GM20431 (cell line): ENCODE measurements around the gene GOLGA1.
"Not testable (repeated sequence)": the region's sequence is repeated elsewhere in the genome, so short reads cannot be mapped to it uniquely, and the experiment has no call there.

Experiments
- in situ Hi-C: fragments of 300-500 bp; cut with MseI, MboI; formaldehyde crosslinking; loops from one replicate; pipeline ENCODE4 v1.15.0; 2020; ENCODE audit warnings: low sequenced_read_pairs; ENCODE audit not compliant: unreplicated experiment

GOLGA1 gene

DNA sequence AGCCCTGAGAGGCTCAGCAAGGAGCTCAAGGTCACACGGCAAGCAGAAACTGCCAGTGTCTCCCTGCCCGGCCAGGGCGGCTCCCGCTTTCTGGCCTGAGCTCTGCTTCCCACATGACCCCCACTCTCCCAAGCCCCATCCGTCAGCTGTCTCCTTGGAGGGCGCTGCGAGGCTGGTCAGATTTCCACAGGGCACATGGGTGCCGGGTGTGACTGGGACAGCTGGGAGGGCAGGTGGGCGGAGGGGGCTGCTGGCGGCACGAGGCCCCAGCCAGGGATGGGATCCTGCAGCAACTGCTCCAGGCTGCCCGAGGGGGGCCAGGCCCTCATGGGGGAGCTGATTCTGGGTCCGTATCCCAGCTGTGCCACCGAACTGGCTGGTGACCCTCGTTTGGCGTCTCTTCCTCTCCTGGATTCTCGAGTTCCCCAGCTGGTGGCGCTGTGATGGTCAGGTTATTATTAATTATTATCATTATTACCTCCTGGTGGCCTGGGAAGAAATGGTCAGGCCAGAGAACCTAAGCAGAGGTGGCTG is 100.5 kb downstream of the GOLGA1 start:
- in situ Hi-C loops: no loop called here

DNA sequence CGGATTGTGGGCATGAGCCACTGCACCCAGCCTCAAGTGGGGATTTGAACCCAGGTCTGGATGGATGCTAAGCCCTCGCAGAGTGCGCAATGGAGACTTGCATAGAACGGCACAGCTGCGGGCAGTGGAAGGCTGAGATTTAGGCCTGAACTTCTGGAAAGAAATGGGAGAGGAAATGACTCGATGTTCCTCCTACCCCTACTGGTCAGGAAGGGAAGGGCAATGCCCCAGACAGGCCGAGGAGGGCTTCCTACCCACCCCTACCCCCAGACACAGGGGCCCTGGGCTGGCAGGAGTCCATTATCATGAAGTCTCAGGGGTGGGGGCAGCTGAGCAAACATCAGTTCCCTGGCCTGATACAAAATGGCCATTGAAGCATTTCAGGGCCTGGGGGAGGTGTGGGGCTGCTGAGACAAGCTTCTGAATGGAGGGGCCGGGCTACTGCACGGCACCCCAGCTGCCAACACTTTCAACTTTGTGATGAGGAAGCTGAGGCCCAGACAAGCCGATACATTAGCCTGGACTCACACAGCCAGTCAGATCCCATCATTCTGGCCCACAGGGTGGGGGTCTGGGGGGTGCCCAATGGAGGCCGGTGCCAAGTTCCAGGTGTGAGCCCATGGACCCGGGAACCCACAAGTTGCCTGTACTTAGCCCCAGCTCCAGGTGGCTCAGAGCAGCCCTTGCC is 101.1 kb downstream of the GOLGA1 start:
- in situ Hi-C loops: no loop called here

DNA sequence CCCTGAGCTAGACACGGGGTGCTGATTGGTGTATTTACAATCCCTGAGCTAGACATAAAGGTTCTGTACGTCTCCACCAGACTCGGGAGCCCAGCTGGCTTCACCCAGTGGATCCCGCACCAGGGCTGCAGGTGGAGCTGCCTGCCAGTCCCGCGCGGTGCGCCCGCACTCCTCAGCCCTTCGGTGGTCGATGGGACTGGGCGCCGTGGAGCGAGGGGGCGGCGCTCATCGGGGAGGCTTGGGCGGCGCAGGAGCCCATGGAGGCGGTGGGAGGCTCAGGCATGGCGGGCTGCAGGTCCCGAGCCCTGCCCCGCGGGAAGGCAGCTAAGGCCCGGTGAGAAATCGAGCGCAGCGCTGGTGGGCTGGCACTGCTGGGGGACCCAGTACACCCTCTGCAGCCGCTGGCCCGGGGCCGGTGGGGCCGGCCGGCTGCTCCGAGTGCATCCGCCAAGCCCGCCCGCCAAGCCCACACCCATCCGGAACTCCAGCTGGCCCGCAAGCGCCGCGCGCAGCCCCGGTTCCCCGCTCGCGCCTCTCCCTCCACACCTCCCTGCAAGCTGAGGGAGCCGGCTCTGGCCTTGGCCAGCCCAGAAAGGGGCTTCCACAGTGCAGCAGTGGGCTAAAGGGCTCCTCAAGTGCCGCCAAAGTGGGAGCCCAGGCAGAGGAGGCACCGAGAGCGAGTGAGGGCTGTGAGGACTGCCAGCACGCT is 102.2 kb downstream of the GOLGA1 start:
- in situ Hi-C loops: not testable (repeated sequence)

DNA sequence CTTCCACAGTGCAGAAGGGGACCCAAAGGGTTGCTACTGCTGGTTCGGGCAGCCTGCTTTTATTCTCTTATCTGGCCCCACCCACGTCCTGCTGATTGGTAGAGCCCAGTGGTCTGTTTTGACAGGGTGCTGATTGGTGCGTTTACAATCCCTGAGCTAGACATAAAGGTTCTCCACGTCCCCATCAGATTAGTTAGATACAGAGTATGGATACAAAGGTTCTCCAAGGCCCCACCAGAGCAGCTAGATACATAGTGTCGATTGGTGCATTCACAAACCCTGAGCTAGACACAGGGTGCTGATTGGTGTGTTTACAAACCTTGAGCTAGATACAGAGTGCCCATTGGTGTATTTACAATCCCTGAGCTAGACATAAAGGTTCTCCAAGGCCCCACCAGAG is 102.8 kb downstream of the GOLGA1 start:
- in situ Hi-C loops: not testable (repeated sequence)

DNA sequence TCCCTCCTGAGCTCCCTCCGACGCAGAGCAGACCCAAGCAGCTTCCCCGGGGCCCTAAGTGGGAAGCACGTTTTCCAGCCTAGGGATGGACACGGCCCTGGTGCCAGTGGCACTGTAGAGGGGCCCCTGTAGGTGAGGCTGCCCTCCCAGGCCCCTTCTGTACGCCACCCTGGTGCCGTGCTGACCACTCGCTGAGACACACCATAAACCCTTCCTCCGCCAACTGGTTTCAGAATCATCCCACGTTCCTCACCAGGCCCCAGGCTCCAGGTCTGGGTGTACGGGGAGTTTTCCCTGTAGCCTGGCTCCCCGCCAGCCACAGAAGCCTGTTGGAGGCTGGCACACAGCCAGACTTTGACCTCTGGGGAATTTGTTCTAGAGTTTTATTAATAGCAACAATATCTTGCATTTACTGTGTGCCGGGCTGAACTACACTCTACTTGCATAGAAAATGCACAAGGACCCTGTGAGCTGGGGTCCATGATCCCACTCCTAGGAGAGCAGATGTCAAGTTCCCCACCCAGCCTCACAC is 105.8 kb downstream of the GOLGA1 start:
- in situ Hi-C loops: no loop called here

DNA sequence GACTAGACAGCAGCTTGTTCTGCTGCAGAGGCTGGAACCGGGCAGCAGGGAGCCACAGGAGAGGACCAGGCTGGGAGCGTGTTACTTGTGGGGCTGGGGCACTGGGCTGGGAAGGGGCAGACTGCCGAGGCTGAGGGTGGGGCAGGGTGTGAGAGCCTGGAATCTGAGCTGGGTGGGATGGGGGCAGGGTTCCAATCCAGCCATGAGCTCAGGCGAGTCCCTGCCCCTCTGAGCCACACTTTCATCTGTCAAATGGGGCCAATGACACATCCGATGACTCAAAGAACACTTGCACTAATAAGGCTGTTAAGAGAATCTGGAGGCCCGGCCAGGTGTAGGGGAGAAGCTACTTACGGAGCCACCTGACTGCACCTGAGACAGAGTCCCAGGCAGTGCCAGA is 106.3 kb downstream of the GOLGA1 start:
- in situ Hi-C loops: no loop called here

DNA sequence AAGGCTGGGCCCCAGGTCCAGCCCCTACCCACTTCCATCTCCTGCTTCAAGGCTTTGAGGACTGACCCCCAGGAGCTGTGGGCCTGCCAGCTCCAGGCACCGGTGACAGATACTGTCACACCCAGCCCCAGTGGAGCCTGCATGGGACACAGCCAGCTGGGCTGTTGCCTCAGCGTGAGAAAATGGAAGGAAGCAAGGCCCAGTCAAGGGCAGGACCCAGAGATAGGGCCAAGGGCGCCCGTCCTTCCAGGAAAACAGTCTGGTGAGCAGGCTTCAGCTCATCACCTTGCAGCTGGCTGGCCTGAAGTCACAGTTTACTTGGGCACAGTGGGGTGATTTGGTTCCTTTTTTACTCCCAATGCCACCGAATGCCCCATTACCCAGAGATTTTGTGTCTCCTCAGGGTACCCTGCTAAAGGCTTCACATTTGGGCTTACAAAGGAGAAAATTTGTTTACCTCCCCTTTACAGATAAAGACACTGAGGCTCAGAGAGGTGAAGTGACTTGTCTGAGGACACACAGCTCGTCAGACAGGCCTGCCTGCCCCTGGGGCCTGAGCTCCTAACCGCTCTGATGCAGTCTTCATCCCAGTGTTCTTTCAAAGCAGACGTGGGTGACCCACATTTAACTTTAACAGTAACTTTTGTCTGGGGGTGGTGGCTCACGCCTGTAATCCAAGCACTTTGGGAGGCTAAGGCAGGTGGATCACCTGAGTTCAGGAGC is 109.1 kb downstream of the GOLGA1 start:
- in situ Hi-C loops: no loop called here

DNA sequence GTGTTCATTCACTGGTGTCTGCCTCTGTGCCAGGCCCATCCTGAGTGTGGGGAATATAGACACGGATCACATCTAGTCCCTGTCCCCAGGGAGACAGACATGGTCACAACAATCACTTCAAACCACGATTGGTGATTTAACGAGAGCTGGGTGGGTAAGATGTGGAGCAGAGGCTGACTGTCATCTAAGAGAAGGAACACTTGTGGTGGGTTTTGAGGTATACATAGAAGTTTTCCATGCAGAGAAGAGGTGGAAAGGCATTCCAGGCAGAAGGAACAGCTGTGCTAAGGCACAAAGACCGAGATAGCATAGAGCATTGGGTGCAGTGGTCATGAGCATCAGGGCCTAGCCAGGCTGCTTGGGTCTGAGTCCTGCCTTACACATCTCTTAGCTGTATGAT is 110.3 kb downstream of the GOLGA1 start:
- in situ Hi-C loops: no loop called here

DNA sequence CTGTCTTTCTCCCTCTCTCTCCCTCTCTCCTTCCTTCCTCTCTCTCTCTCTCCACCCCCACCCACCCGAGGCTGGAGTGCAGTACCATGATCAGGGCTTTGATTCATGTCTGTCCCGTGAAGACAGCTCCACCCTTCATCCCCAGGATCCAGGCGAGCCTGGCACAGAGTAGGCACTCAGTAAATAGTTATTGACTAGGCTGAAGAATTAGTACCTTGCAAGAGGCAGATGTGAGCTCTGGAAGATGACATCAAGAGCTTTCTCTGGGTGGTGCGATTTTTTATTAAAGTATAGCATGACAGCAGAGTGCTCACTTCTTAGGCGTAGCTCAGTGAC is 111.6 kb downstream of the GOLGA1 start:
- in situ Hi-C loops: no loop called here

DNA sequence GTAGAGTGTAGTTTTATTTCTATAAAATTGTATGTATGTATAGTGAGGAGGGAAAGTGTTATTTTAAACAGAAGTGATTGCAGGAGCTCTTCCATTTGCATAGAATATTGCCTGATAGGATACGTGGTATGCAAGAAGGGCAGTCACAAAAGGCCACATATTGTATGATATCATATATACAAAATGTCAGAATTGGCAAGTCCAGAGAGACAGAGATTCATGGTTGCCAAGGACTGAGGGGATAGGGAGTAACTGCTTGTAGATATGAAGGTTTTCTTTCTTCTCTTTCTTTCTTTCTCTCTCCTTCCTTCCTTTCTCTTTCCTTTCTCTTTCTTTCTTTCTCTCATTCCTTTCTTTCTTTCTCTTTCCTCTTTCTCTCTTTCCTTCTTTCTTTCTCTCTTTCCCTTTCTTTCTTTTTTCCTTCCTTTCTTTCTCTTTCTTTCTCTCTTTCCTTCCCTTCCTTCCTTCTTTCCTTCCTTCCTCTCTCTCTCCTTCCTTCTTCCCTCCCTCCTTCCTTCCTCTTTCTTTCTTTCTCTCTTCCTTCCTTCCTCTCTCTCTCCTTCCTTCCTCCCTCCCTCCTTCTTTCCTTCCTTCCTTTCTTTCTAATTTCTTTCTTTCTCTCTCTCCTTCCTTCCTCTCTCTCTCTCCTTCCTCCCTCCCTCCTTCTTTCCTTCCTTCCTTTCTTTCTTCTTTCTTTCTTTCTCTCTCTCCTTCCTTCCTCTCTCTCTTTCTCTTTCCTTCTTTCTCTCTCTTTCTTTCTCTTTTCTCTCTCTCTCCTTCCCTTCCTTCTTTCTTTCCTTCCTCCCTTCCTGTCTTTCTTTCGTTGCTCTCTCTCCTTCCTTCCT is 112.2 kb downstream of the GOLGA1 start:
- in situ Hi-C loops: no loop called here
